ENCODE measurements around the gene IQSEC1. TPM values are rescaled to one million over a fixed set of nuclear protein-coding genes. Genes with fewer than 3 reads are reported as not detected.

The IQSEC1 gene
- total and polyA plus RNA-seq, 2 experiments from 2014 or later: 21.2 to 24.7 TPM

DNA sequence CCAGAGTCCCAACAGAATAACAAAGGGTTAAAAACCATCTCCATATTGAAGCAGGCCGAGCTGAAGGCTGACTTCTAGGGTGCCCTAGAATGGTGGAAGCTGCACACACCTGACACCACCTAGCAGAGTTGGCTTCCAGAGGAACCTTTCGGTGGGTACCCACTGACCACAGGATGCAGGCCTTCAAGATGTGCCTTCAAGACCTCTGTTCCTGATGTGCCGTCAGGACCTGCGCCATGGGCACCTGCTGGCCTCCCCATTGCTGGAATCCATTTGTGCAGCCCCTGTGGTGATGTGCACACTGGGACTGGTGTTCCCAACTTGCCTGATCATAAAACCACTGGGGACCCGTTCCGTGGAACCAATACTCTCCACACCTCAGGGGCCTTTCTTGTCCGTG, 196.2 kb downstream of the IQSEC1 start:
- TF ChIP-seq EZH2 (IDR thresholded peaks at IDR 0.05; ENCODE audit: borderline replicate concordance) (no peak), EZH2phosphoT487 (IDR thresholded peaks at IDR 0.05; ENCODE audit: low read depth, severe bottlenecking, unreplicated experiment) (no peak), CTCF (IDR thresholded peaks at IDR 0.05; ENCODE audit: poor library complexity) (no peak)
- H3K4me3 ChIP-seq: no peak overlapping the region
- H3K27ac ChIP-seq: no peak overlapping the region
- DNase-seq (ENCODE audit: low spot score): no peak
- no peaks in the 10 kb centered on the region for H3K79me2 ChIP-seq
- H3K27me3 ChIP-seq: no peaks in the 10 kb centered on the region
- no peaks in the 10 kb centered on the region for H3K9me2 ChIP-seq (replicated peaks; ENCODE audit: insufficient read depth)
- no peaks in the 10 kb centered on the region for H3K36me3 ChIP-seq (replicated peaks; ENCODE audit: insufficient read depth, low read depth)
- H4K20me1 ChIP-seq (ENCODE audit: insufficient read depth, poor library complexity, severe bottlenecking): no peaks in the 10 kb centered on the region
- H3K4me2 ChIP-seq: no peak overlapping the region
- no peak overlapping the region for H2AFZ ChIP-seq
- no peaks in the 10 kb centered on the region for H3K9me3 ChIP-seq (ENCODE audit: low read depth)
- WGBS (ENCODE audit: low lambda C conversion rate, missing lambda C conversion rate): 91% methylated on average over 7 of the region's 7 CpGs
- no peaks in the 10 kb centered on the region for H3K4me1 ChIP-seq (ENCODE audit: insufficient read depth)

- H3K36me3 ChIP-seq (replicated peaks; ENCODE audit: insufficient read depth, low read depth): no peaks in the 10 kb centered on the region
- 19% methylated on average over 53 of the region's 60 CpGs for WGBS (ENCODE audit: low lambda C conversion rate, missing lambda C conversion rate)
Observed at GRCh38 chr3:12875857-12876836, 197.1 kb downstream of the IQSEC1 start.

GRCh38 chr3:12871404-12871983, 201.7 kb downstream of the IQSEC1 start:
- no peak overlapping the region for H3K27ac ChIP-seq
- DNase-seq (ENCODE audit: low spot score): no peak
- H3K9me3 ChIP-seq (ENCODE audit: low read depth): no peaks in the 10 kb centered on the region
- no peaks in the 10 kb centered on the region for H3K36me3 ChIP-seq (replicated peaks; ENCODE audit: insufficient read depth, low read depth)
- no peaks in the 10 kb centered on the region for H3K9me2 ChIP-seq (replicated peaks; ENCODE audit: insufficient read depth)
- H3K4me2 ChIP-seq: no peak overlapping the region
- no peaks in the 10 kb centered on the region for H3K27me3 ChIP-seq
- WGBS (ENCODE audit: low lambda C conversion rate, missing lambda C conversion rate): 83% methylated on average over 12 of the region's 12 CpGs
- TF ChIP-seq CTCF (IDR thresholded peaks at IDR 0.05; ENCODE audit: poor library complexity) (no peak), EZH2phosphoT487 (IDR thresholded peaks at IDR 0.05; ENCODE audit: low read depth, severe bottlenecking, unreplicated experiment) (no peak), EZH2 (IDR thresholded peaks at IDR 0.05; ENCODE audit: borderline replicate concordance) (no peak)
- no peak overlapping the region for H2AFZ ChIP-seq
- peaks cover 12% of the 10 kb centered on the region for H3K4me1 ChIP-seq (ENCODE audit: insufficient read depth)
- no peaks in the 10 kb centered on the region for H4K20me1 ChIP-seq (ENCODE audit: insufficient read depth, poor library complexity, severe bottlenecking)
- no peaks in the 10 kb centered on the region for H3K79me2 ChIP-seq
- no peak overlapping the region for H3K4me3 ChIP-seq

More at GRCh38 chr3:12875857-12876836, 197.1 kb downstream of the IQSEC1 start:
- H3K4me2 ChIP-seq: peak overlapping the region; percentile 85
- no peaks in the 10 kb centered on the region for H3K27me3 ChIP-seq
- H2AFZ ChIP-seq: peak overlapping the region; percentile 68
- H3K4me1 ChIP-seq (ENCODE audit: insufficient read depth): no peaks in the 10 kb centered on the region
- H3K9me3 ChIP-seq (ENCODE audit: low read depth): no peaks in the 10 kb centered on the region
- DNase-seq (ENCODE audit: low spot score): peak; percentile 79
- H3K79me2 ChIP-seq: no peaks in the 10 kb centered on the region
- peak; percentile 33 for TF ChIP-seq CTCF (IDR thresholded peaks at IDR 0.05; ENCODE audit: poor library complexity)
- no peak for TF ChIP-seq EZH2 (IDR thresholded peaks at IDR 0.05; ENCODE audit: borderline replicate concordance)
- H3K4me3 ChIP-seq: no peak overlapping the region
- H4K20me1 ChIP-seq (ENCODE audit: insufficient read depth, poor library complexity, severe bottlenecking): no peaks in the 10 kb centered on the region
- H3K27ac ChIP-seq: no peak overlapping the region
- no peaks in the 10 kb centered on the region for H3K9me2 ChIP-seq (replicated peaks; ENCODE audit: insufficient read depth)

All from hepatocyte (in vitro differentiated cells).